Neural progenitor cell (in vitro differentiated cells): ENCODE data around the gene BMP5.

Experiments used
- CTCF ChIP-seq: fragments of 200-600 bp; sonication (generic); IDR thresholded peaks from 2 replicates; pipeline ENCODE4 v1.5.1; 2017; ENCODE audit warnings: antibody characterized with exemption, mild to moderate bottlenecking
- EZH2 ChIP-seq: fragments of 200-600 bp; sonication (generic); IDR thresholded peaks from 2 replicates; pipeline ENCODE4 v1.6.1; 2017; ENCODE audit warnings: antibody characterized with exemption, mild to moderate bottlenecking, moderate library complexity
- EZH2phosphoT487 ChIP-seq: fragments of 200-600 bp; sonication (generic); IDR thresholded peaks from 2 replicates; pipeline ENCODE4 v1.6.1; 2017; ENCODE audit warnings: antibody characterized with exemption

GRCh38 chr6:55916188-55916587 is 40.8 kb upstream of the BMP5 start:
- TF ChIP-seq CTCF (no peak), EZH2 (no peak), EZH2phosphoT487 (no peak)
